HFF-Myc (cell line): ENCODE measurements around the gene PSMA6.

Source experiments
- DNase-seq: peaks from one replicate; pipeline ENCODE4 v3.0.0-alpha.2; 2011; ENCODE audit warnings: low read depth; ENCODE audit errors: extremely low read depth
- H3K4me3 ChIP-seq: replicated peaks from 2 replicates; pipeline ENCODE4 v1.5.1; 2011; ENCODE audit warnings: low read depth, mild to moderate bottlenecking, control low read depth, low read length
- TF ChIP-seq, protein P1 (sequence below): IDR thresholded peaks from 2 replicates; pipeline ENCODE4 v1.5.1; 2012; ENCODE audit warnings: mild to moderate bottlenecking, low read depth, low read length, control low read depth; ENCODE audit errors: missing control alignments

Gene PSMA6

GRCh38 chr14:35258420-35258819, 33.8 kb upstream of the PSMA6 start:
- TF ChIP-seq, protein P1, sequence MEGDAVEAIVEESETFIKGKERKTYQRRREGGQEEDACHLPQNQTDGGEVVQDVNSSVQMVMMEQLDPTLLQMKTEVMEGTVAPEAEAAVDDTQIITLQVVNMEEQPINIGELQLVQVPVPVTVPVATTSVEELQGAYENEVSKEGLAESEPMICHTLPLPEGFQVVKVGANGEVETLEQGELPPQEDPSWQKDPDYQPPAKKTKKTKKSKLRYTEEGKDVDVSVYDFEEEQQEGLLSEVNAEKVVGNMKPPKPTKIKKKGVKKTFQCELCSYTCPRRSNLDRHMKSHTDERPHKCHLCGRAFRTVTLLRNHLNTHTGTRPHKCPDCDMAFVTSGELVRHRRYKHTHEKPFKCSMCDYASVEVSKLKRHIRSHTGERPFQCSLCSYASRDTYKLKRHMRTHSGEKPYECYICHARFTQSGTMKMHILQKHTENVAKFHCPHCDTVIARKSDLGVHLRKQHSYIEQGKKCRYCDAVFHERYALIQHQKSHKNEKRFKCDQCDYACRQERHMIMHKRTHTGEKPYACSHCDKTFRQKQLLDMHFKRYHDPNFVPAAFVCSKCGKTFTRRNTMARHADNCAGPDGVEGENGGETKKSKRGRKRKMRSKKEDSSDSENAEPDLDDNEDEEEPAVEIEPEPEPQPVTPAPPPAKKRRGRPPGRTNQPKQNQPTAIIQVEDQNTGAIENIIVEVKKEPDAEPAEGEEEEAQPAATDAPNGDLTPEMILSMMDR, result no peak
- no peak overlapping the region for H3K4me3 ChIP-seq
- no peak for DNase-seq

DNA sequence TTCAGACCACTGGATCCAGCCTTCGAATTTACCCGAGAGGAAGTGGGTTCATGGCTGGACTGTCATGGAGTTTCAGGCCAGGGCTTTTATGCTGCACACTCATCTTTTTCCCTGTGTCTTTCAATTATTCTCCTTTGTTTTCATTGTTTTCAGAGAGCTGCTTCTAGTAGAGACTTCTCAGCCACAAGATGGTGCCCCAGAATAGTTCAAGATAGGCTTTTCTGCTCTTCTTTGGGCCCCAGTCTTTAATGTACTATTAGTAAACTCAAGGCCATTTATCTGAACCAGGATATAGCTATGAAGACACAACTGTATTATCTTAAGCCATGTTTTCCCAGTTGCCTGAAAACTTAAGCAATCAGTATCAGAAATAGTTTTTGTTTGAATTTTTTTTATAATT, 30.4 kb upstream of the PSMA6 start:
- no peak overlapping the region for H3K4me3 ChIP-seq
- TF ChIP-seq, protein P1, result no peak
- DNase-seq, result no peak

- TF ChIP-seq, protein P1, result no peak
- no peak for DNase-seq
- H3K4me3 ChIP-seq, result no peak overlapping the region
Observed at GRCh38 chr14:35262436-35262835, 29.7 kb upstream of the PSMA6 start.

GRCh38 chr14:35268946-35269345, 23.2 kb upstream of the PSMA6 start:
- no peak for DNase-seq
- TF ChIP-seq, protein P1, result no peak
- H3K4me3 ChIP-seq, result no peak overlapping the region

DNA sequence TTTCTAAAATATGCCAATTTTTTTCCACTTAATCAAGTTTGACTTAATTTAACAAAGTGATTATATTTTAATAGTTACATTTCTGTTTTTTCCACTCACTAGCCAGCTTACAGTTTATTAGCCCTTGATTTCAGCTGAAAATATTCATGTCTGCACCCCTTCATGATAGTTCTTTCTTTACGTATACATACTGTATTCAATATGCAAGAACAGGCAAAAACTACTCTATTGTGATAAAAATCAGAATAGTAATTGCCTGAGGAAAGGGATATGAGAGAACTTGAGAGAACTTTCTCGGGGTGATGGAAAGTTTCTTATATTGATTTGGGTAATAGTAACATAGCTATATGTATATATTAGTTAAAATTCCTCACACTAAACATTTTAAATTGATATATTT, 17.4 kb upstream of the PSMA6 start:
- no peak for DNase-seq
- no peak overlapping the region for H3K4me3 ChIP-seq
- TF ChIP-seq, protein P1, result no peak

DNA sequence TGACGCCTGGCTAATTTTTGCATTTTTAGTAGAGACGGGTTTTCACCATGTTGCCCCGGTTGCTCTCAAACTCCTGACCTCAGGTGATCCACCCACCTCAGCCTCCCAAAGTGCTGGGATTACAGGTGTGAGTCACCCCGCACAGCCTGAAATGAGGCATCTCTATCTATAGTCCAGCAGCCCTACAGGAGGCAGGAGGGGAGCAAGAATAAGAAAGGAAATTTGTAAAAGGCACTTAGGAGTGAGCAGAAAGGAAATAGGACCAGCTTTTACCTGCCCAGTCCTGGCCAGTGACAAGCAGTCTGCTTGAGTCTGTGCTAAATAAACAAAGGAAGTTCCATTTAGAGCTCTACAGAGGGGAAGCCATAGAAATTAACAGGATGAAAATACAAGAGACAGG, 15.0 kb upstream of the PSMA6 start:
- no peak for DNase-seq
- TF ChIP-seq, protein P1, result no peak
- H3K4me3 ChIP-seq, result no peak overlapping the region

GRCh38 chr14:35279369-35279768, 12.8 kb upstream of the PSMA6 start:
- TF ChIP-seq, protein P1, result no peak
- DNase-seq, result no peak
- no peak overlapping the region for H3K4me3 ChIP-seq
